ENCODE data around the gene CHCHD2.
A peak's percentile ranks its signal among the peaks of the same experiment; 100 is the strongest.
"Not testable (repeated sequence)": the region's sequence is repeated elsewhere in the genome, so short reads cannot be mapped to it uniquely, and the experiment has no call there.

Gene CHCHD2

DNA sequence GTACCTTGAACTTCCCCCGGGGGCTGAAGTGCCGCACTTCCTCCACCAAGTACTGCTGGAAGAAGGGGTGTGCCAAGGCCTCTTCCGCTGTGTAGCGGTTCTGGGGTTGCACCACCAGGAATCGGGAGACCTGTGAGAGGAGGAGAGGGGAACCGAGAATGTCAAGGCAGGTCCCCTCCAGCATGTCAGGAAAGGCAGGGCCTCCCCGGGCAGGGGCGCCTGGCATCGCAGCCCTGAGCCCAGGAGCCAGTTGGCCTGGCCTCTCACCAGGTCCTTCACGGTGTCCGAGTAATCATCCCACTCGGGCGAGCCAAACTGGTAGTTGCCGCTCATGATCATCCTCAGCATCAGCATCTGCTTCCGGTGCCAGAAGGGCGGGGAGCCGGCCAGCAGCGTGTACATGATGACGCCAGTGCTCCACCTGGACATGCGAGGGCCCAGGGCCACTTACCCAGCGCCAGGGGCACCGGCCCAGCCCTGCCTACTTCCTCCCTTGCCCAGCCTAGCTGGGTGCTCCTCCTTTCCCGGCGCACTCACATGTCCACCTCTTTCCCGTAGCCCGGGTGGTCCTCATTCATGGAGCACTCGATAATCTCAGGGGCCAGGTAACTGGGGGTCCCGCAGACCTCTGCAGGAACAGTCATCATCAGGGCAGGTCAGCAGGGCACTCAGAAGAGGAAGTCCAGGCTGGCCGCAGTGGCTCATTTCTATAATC, 24.5 kb downstream of the CHCHD2 start:
- DNase-seq, result no peak

DNA sequence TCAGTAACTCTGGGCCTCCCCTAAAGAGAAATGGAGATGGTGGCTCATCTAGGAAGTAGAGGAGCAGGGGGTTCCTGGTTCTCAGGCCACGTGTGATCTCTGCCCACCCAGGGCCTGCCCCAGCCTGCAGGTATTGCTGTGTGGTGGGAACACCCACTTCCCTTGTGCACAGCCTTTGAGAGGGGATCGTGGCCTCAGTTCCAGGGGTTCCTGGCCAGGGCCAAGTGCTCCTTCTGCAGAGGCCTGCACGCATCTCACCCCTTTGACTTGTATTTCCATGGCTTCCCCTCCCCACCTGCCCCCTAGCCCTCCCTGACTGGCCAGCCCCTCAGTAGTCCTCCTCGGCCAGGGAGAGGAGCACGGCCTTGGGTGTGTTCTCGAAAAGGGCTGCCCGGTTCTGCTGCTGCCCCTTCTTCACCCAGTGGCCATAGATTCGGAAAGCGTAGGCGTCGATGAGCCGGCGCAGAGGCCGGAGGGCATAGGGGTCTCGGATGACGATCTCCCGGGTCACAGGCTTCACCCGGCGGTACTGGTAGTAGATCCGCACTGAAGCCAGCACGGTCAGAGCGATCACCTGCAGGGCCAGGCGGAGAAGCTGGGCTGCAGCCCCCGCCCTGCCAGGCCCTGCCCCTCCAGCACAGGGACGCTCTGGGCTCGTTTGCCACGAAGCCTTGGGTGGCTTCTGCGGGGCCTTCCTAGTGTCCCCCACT, 25.4 kb downstream of the CHCHD2 start:
- not testable (repeated sequence) for DNase-seq

DNA sequence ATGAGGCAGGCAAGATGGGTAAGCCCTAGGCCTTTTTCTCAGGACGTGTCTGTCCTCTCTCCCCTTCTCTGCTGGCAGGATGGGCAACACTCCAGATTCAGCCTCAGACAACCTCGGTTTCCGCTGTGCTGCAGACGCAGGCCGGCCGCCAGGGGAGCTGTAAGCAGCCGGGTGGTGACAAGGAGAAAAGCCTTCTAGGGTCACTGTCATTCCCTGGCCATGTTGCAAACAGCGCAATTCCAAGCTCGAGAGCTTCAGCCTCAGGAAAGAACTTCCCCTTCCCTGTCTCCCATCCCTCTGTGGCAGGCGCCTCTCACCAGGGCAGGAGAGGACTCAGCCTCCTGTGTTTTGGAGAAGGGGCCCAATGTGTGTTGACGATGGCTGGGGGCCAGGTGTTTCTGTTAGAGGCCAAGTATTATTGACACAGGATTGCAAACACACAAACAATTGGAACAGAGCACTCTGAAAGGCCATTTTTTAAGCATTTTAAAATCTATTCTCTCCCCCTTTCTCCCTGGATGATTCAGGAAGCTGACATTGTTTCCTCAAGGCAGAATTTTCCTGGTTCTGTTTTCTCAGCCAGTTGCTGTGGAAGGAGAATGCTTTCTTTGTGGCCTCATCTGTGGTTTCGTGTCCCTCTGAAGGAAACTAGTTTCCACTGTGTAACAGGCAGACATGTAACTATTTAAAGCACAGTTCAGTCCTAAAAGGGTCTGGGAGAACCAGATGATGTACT, 26.7 kb downstream of the CHCHD2 start:
- no peak for DNase-seq

DNA sequence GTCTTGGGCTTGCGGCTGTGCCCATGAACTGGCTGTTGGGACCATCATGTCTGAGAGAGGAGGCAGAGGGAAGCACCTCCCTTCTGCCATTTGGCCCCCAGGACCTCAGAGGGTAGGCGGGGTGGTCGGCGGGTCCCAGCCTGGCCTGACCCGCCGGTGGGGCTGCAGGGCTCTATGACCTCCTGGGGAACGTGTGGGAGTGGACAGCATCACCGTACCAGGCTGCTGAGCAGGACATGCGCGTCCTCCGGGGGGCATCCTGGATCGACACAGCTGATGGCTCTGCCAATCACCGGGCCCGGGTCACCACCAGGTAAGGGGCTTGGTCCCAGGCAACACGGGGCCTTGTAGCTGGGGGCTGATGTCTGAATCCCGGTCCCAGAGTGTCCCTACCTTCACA, 28.1 kb downstream of the CHCHD2 start:
- DNase-seq, result no peak

DNA sequence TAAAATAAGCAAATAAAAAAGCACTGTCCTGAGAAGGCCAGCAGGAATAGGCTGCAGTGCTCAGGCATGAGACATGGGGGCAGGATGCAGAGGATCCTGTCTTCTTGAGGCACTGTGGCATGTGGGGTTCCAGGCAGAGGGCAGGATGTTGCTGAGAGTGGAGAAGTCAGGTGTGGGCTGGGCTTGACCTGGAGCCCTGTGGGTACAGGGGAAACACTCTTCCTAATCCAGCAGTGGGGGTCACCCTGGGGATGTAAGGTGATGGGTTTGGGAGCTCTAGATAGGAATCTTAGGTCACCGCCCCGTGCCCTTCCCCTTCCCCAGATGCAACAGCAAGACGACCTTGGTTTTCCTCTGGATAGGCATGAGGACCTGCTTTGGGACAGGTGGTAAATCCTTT, 28.6 kb downstream of the CHCHD2 start:
- no peak for DNase-seq

DNA sequence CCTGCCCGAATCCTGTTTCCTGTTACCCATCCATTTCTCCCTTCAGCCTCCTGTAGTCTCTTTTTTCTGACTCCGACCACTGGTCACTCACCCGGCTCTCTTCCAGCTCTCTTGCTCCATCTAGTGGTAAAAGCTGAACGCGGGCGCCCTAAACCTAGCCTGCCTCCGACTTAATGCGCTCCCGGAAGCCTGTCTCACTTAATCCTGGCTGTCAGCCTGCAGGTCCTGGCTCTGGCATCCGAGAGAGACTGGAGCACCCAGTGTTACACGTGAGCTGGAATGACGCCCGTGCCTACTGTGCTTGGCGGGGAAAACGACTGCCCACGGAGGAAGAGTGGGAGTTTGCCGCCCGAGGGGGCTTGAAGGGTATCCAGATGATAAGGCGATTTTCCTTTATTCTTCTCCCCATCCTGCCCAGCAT, 31.9 kb downstream of the CHCHD2 start:
- DNase-seq, result peak; percentile 86

DNA sequence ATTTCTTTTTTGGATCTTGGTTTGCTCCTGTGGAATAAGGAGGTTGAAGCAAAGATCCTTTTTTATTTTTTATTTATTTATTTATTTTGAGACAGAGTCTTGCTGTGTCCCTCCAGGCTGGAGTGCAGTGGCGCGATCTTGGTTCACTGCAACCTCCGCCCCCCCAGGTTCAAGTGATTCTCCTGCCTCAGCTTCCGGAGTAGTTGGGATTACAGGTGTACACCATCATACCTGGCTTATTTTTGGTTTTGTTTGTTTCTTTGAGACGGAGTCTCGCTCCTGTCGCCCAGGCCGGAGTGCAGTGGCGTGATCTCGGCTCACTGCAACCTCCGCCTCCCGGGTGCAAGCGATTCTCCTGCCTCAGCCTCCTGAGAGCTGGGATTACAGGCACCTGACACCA, 39.9 kb downstream of the CHCHD2 start:
- DNase-seq, result not testable (repeated sequence)

DNA sequence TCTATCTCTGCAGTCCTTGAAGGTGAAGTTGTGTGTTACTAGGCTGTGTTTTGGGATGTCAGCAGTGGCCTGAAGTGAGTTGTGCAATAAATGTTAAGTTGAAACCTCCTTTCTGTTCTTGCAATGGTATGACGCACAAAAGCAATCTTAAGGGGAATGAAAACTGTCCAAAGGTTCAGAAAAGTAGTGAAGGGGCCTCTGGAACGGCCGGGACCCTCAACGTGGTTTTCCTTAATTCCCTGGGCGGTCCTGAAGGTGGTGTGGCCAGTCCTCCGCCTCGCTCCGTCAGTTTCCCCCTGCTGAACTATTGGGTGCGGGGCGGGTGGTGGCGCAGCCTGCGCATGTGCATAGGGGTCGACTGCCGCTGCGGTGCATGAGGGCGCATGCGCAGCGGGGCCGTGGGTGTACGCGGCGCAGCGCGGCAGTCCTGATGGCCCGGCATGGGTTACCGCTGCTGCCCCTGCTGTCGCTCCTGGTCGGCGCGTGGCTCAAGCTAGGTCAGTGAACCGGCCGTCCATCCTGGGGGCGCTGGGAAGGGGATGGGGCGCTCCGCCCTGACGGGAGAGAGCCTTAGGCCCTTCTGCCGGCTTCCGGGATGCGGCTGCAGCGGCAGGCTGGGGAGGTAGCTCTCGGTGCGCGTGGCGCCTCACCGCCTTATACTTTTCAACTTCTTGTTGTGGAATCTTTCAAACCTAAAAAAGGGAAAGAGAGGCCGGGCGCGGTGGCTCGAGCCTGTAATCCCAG, 42.2 kb downstream of the CHCHD2 start, which contains the start of gene SUMF2:
SUMF2 (plus strand) TSS at position 405 of the 744 bp plus-strand sequence; CDS start at position 431, 26 bp downstream.
- peak; percentile 71 for DNase-seq

DNA sequence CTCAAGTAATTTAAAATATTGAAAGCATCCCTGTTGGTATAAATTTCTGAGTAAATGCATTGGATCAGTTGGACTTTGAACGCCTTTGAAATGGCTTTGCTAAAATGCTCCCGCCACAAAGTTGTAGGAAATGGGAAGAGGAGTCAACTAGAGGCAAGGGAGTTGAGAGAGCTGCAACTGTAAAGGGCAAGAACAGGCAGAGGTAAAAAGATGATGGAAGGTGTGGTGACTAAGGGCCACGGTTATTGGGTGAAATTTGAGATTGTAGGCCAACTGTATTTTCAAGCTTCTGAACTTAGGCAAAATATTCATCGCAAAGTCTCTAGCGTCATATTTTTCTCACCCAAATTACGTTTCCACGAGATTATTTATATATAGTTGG, 42.8 kb downstream of the CHCHD2 start:
- DNase-seq, result no peak

DNA sequence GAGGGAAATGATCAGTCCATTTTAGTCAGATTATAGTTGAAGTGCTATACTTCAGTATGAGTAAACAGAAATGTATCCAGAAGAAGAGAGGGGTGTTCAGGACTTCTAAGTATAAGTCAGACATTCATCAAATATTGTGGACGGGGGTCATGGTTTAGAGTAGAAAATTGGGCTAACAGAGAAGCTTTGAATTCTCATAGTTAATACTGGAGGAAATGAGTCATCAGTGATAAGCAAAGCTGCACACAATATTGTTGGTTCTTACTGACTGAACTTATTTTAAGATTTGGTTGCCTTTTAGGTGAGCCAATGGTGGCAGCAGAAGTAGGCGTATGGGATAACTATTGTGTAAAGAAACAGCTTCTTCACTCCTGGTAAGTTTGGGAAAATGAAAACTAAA, 43.9 kb downstream of the CHCHD2 start:
- DNase-seq, result peak; percentile 78

DNA sequence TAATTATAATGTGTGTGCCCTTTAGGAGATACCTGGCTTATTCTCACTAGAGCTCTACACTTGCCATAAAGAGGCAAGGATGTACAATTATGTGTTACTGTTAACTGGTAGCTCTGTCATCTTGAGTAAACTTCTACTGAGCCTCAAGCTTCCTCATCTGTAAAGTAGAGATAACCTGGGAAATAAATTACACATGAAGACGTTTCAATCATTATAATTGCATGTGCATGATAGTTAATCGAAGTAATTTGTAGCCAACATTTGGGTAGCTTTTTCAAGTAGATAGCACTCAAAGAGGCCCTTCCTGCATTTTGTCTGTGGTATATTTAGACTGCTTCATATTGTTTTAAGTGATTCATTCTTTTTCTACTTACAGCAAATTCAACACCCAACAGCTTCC, 52.3 kb downstream of the CHCHD2 start:
- no peak for DNase-seq

DNA sequence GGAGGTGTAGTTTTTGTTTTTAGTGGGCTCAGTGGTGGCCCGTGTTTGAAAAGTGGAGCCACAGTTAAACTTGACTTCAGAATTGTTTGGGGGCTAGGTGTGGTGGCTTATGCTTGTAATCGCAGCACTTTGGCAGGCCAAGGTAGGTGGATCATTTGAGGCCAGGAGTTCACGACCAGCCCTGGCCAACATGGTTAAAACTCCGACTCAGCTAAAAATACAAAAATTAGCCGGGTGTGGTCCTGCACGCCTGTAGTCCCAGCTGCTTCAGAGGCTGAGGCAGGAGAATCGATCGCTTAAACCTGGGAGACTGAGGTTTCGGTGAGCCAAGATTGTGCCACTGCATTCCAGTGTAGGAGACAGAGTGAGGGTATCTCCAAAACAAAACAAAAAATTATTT, 52.9 kb downstream of the CHCHD2 start:
- no peak for DNase-seq

All from NCI-H226 (cell line).